Germinal center (tissue), 1 donor: ENCODE data around the gene CCDC144A.
A peak's percentile ranks its signal among the peaks of the same experiment; 100 is the strongest.
"Not testable (repeated sequence)": the region's sequence is repeated elsewhere in the genome, so short reads cannot be mapped to it uniquely, and the experiment has no call there.

Experiments
- DNase-seq: peaks from one replicate; pipeline ENCODE4 v3.0.0; 2012; ENCODE audit warnings: mixed read lengths, low spot score

The CCDC144A gene

GRCh38 chr17:16689731-16690281 lies at the start of gene CCDC144A:
Gene CCDC144A (plus strand): TSS chr17:16690241. CDS start chr17:16690401, 160 bp downstream.
- DNase-seq = peak; percentile 59

GRCh38 chr17:16649585-16649984 lies 40.5 kb upstream of the CCDC144A start:
- no peak for DNase-seq

- DNase-seq = no peak
These were observed 37.8 kb upstream of the CCDC144A start for GRCh38 chr17:16652252-16652651.

- no peak for DNase-seq
These were observed 37.1 kb upstream of the CCDC144A start for GRCh38 chr17:16652847-16653366.

- DNase-seq = peak; percentile 92
These were observed 36.5 kb upstream of the CCDC144A start, which contains the start of gene ZNF624 for GRCh38 chr17:16653367-16654041. Gene ZNF624 (minus strand): TSS chr17:16653850.

GRCh38 chr17:16661217-16661616 lies 28.8 kb upstream of the CCDC144A start:
- DNase-seq = no peak

- DNase-seq = no peak
These were observed 27.1 kb upstream of the CCDC144A start for GRCh38 chr17:16662936-16663335.

GRCh38 chr17:16666553-16666906 lies 23.5 kb upstream of the CCDC144A start:
- not testable (repeated sequence) for DNase-seq

GRCh38 chr17:16666907-16667636 lies 23.0 kb upstream of the CCDC144A start:
- not testable (repeated sequence) for DNase-seq

- DNase-seq = no peak
These were observed 13.3 kb upstream of the CCDC144A start for GRCh38 chr17:16676676-16677268.

- not testable (repeated sequence) for DNase-seq
These were observed 6.5 kb upstream of the CCDC144A start for GRCh38 chr17:16683290-16684138.

- DNase-seq = not testable (repeated sequence)
These were observed 4.0 kb upstream of the CCDC144A start for GRCh38 chr17:16686019-16686418.

- DNase-seq = not testable (repeated sequence)
These were observed 2.9 kb upstream of the CCDC144A start for GRCh38 chr17:16687151-16687550.

GRCh38 chr17:16690447-16690846 lies 406 bp downstream of the CCDC144A start:
- DNase-seq = not testable (repeated sequence)

- DNase-seq = not testable (repeated sequence)
These were observed 7.6 kb downstream of the CCDC144A start for GRCh38 chr17:16697603-16698002.

- DNase-seq = not testable (repeated sequence)
These were observed 55.6 kb downstream of the CCDC144A start for GRCh38 chr17:16745492-16746203.

GRCh38 chr17:16746571-16746970 lies 56.5 kb downstream of the CCDC144A start:
- DNase-seq = not testable (repeated sequence)

- DNase-seq = not testable (repeated sequence)
These were observed 60.5 kb downstream of the CCDC144A start for GRCh38 chr17:16750515-16750914.

- DNase-seq = peak; percentile 1
These were observed 61.3 kb downstream of the CCDC144A start for GRCh38 chr17:16751224-16751923.

- DNase-seq = not testable (repeated sequence)
These were observed 61.9 kb downstream of the CCDC144A start for GRCh38 chr17:16751924-16752287.
